Panc1 (cell line): ENCODE results near the gene ENOX1. TPM values are rescaled to one million over a fixed set of nuclear protein-coding genes. Genes with fewer than 3 reads are reported as not detected.

Source experiments
- ATAC-seq: fragments of 200-7000 bp; cut with Tn5 transposase; 2 replicates; pipeline ENCODE4 v1.9.1; 2020; ENCODE audit warnings: mild to moderate bottlenecking, moderate library complexity
- BruUV-seq: library from RNA; stranded (reverse); fragments of 400-500 nt; replicated peaks from 2 replicates; lab custom pipeline; 2021; lab: Mats Ljungman, UMichigan
- CTCF ChIA-PET: fragments of 300-600 bp; sonication (Branson Sonifier 250); formaldehyde crosslinking; loops from one replicate; lab custom pipeline; 2022; ENCODE audit warnings: antibody characterized with exemption; lab: Charles Lee
- POLR2A ChIA-PET: fragments of 300-600 bp; sonication (Branson Sonifier 250); formaldehyde crosslinking; loops from one replicate; lab custom pipeline; 2022; ENCODE audit warnings: antibody characterized with exemption; lab: Charles Lee
- DNase-seq: peaks from one replicate; pipeline ENCODE4 v3.0.0-alpha.2; 2010; ENCODE audit warnings: low read depth, low spot score
- H3K27ac ChIP-seq: 2 replicates; pipeline ENCODE4 v1.5.1; 2011; ENCODE audit warnings: mild to moderate bottlenecking, low read length, inconsistent platforms
- H3K27me3 ChIP-seq: fragments of 200-500 bp; sonication (Bioruptor generic); 2 replicates; pipeline ENCODE4 v1.6.0; 2014; ENCODE audit warnings: low read length, inconsistent platforms; ENCODE audit not compliant: control insufficient read depth, insufficient read depth
- H3K36me3 ChIP-seq: fragments of 200-500 bp; sonication (Bioruptor generic); 2 replicates; pipeline ENCODE4 v1.5.1; 2014; ENCODE audit warnings: inconsistent platforms, mild to moderate bottlenecking, low read length, moderate library complexity; ENCODE audit not compliant: control insufficient read depth, insufficient read depth
- H3K4me1 ChIP-seq: 2 replicates; pipeline ENCODE4 v1.5.1; 2011; ENCODE audit warnings: inconsistent platforms, mild to moderate bottlenecking, low read length, moderate library complexity; ENCODE audit not compliant: control insufficient read depth, insufficient read depth
- H3K4me3 ChIP-seq, 2 experiments: 2 replicates each; pipeline ENCODE4 v1.5.1; 2011 to 2012; ENCODE audit warnings: low read depth in 2 of 2, low read length in 2 of 2, mild to moderate bottlenecking in 2 of 2, inconsistent platforms in 1 of 2, moderate library complexity in 1 of 2
- H3K9me3 ChIP-seq: fragments of 200-500 bp; sonication (Bioruptor generic); 2 replicates; pipeline ENCODE4 v1.5.1; 2014; ENCODE audit warnings: low read depth, mild to moderate bottlenecking, inconsistent platforms, low read length, moderate library complexity; ENCODE audit not compliant: control insufficient read depth, insufficient read depth
- POLR2AphosphoS5 ChIP-seq: IDR thresholded peaks from 2 replicates; pipeline ENCODE4 v1.6.1; 2012; ENCODE audit warnings: mild to moderate bottlenecking, low read depth, low read length, moderate library complexity
- REST ChIP-seq, 2 experiments: IDR thresholded peaks; 2 replicates each; pipeline ENCODE4 v1.6.1; 2011 to 2012; ENCODE audit warnings: low read depth in 2 of 2, control low read depth in 1 of 2, low read length in 1 of 2, mild to moderate bottlenecking in 1 of 2, moderate library complexity in 1 of 2; ENCODE audit not compliant: insufficient read depth in 1 of 2
- SIN3A ChIP-seq: IDR thresholded peaks from 2 replicates; pipeline ENCODE4 v1.6.1; 2012; ENCODE audit warnings: low read depth, mild to moderate bottlenecking, low read length, moderate library complexity, borderline replicate concordance; ENCODE audit not compliant: insufficient read depth
- TCF7L2 ChIP-seq: IDR thresholded peaks from 2 replicates; pipeline ENCODE4 v1.6.1; 2011; ENCODE audit warnings: mild to moderate bottlenecking, low read depth, low read length, inconsistent platforms
- in situ Hi-C: cut with HindIII; loops from 2 replicates; pipeline ENCODE4 v1.10.0; 2016; ENCODE audit warnings: low sequenced_read_pairs, low pct_unique_long_range_greater_than_20kb
- intact Hi-C: fragments of 100-400 bp; cut with micrococcal nuclease; formaldehyde crosslinking; loops from one replicate; pipeline ENCODE4 v1.10.0; 2022; ENCODE audit not compliant: unreplicated experiment
- total RNA-seq: library from RNA; stranded (reverse); gene quantifications from one replicate; pipeline ENCODE4 v1.2.1, GENCODE V29; 2021; ENCODE audit not compliant: unreplicated experiment
- TF ChIP-seq, protein P1 (sequence below): fragments of 450-650 bp; IDR thresholded peaks from 2 replicates; pipeline ENCODE4 v1.5.1; 2017; ENCODE audit warnings: mild to moderate bottlenecking

The ENOX1 gene
- total RNA-seq, 1 experiment from 2014 or later = 0.23 TPM

GRCh38 chr13:43203781-43204180 lies 583.0 kb downstream of the ENOX1 start:
- in situ Hi-C loops (no loop called here), intact Hi-C loops (no loop called here)
- POLR2A ChIA-PET = no interaction called here
- Histone ChIP-seq H3K36me3 (no peaks in the 10 kb centered on the region), H3K27me3 (no peaks in the 10 kb centered on the region), H3K9me3 (no peaks in the 10 kb centered on the region), H3K4me1 (no peaks in the 10 kb centered on the region), H3K27ac (no peak overlapping the region), H3K4me3 (no peak overlapping the region)
- TF ChIP-seq, protein P1, sequence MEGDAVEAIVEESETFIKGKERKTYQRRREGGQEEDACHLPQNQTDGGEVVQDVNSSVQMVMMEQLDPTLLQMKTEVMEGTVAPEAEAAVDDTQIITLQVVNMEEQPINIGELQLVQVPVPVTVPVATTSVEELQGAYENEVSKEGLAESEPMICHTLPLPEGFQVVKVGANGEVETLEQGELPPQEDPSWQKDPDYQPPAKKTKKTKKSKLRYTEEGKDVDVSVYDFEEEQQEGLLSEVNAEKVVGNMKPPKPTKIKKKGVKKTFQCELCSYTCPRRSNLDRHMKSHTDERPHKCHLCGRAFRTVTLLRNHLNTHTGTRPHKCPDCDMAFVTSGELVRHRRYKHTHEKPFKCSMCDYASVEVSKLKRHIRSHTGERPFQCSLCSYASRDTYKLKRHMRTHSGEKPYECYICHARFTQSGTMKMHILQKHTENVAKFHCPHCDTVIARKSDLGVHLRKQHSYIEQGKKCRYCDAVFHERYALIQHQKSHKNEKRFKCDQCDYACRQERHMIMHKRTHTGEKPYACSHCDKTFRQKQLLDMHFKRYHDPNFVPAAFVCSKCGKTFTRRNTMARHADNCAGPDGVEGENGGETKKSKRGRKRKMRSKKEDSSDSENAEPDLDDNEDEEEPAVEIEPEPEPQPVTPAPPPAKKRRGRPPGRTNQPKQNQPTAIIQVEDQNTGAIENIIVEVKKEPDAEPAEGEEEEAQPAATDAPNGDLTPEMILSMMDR = no peak
- TF ChIP-seq SIN3A (no peak), TCF7L2 (no peak), REST (IDR thresholded peaks at IDR 0.05; ENCODE audit: insufficient read depth in 1 of 2, low read depth in 2 of 2, low read length in 1 of 2) (no peak), POLR2AphosphoS5 (no peak)
- BruUV-seq = no TSS peak
- CTCF ChIA-PET = no interaction called here
- DNase-seq = no peak
- no peak for ATAC-seq

DNA sequence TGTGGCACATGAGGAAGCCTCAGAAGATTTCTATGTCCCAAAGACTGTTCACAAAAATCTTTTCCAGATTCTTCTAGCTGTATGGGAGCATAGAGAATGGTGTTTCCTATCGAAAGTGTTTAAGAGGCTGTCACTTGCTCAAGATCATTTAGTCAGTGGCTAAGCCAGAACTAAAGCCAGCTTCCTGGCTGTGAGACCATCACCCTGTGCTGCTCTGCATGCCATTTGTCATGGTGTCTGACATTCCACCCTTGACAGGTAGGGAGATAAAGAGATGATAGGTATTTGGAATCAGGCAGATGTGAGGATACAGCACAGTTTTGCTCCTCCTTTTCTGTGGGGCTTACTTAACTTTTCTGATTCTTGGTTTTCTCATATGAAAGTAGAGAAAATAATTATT lies 586.0 kb downstream of the ENOX1 start:
- intact Hi-C loops = no loop called here
- H3K27ac ChIP-seq = no peak overlapping the region
- in situ Hi-C loops = no loop called here
- ATAC-seq = no peak
- BruUV-seq = no TSS peak
- TF ChIP-seq, protein P1 = no peak
- TF ChIP-seq TCF7L2 (no peak), REST (IDR thresholded peaks at IDR 0.05; ENCODE audit: insufficient read depth in 1 of 2, low read depth in 2 of 2, low read length in 1 of 2) (no peak), SIN3A (no peak), POLR2AphosphoS5 (no peak)
- DNase-seq = no peak
- H3K4me1 ChIP-seq = no peaks in the 10 kb centered on the region
- H3K4me3 ChIP-seq = no peak overlapping the region
- ChIA-PET POLR2A (no interaction called here), CTCF (interaction anchor here (0.6 kb wide), 1 partner anchor 53 kb away, joined by 3 read pairs; no protein-coding TSS in a partner anchor)
- H3K9me3 ChIP-seq = no peaks in the 10 kb centered on the region
- H3K36me3 ChIP-seq = no peaks in the 10 kb centered on the region
- H3K27me3 ChIP-seq = no peaks in the 10 kb centered on the region
